GM21390 (cell line): ENCODE data around the gene GALC.

Experiments used
- ATAC-seq: cut with Tn5 transposase; IDR thresholded peaks from one replicate; pipeline ENCODE4 v1.9.1; 2021; ENCODE audit not compliant: unreplicated experiment

Gene GALC

GRCh38 chr14:87960013-87960787 is 32.8 kb downstream of the GALC start:
- ATAC-seq = no peak

- ATAC-seq = no peak
Observed at GRCh38 chr14:87955501-87955900, 37.5 kb downstream of the GALC start.

- ATAC-seq = peak; percentile 81
Observed at GRCh38 chr14:87952307-87953094, 40.5 kb downstream of the GALC start.

- no peak for ATAC-seq
Observed at GRCh38 chr14:87944987-87945604, 47.9 kb downstream of the GALC start.

GRCh38 chr14:87940894-87941293 is 52.1 kb downstream of the GALC start:
- ATAC-seq = peak; percentile 42

GRCh38 chr14:87940382-87940781 is 52.6 kb downstream of the GALC start:
- ATAC-seq = peak; percentile 98

- ATAC-seq = no peak
Observed at GRCh38 chr14:87935886-87936285, 57.1 kb downstream of the GALC start.

GRCh38 chr14:87935081-87935828 is 57.7 kb downstream of the GALC start:
- ATAC-seq = no peak

- no peak for ATAC-seq
Observed at GRCh38 chr14:87934185-87934584, 58.8 kb downstream of the GALC start.

GRCh38 chr14:87916886-87917275 is 76.1 kb downstream of the GALC start:
- no peak for ATAC-seq

- no peak for ATAC-seq
Observed at GRCh38 chr14:87916103-87916885, 76.7 kb downstream of the GALC start.

GRCh38 chr14:87908550-87908949 is 84.4 kb downstream of the GALC start:
- no peak for ATAC-seq

- ATAC-seq = no peak
Observed at GRCh38 chr14:87901652-87902051, 91.3 kb downstream of the GALC start.

- ATAC-seq = no peak
Observed at GRCh38 chr14:87901236-87901635, 91.7 kb downstream of the GALC start.

GRCh38 chr14:87899228-87899627 is 93.8 kb downstream of the GALC start:
- ATAC-seq = no peak

- ATAC-seq = no peak
Observed at GRCh38 chr14:87898301-87898700, 94.7 kb downstream of the GALC start.

GRCh38 chr14:87896393-87897380 is 96.3 kb downstream of the GALC start:
- peak; percentile 64 for ATAC-seq

- ATAC-seq = no peak
Observed at GRCh38 chr14:87894920-87895319, 98.1 kb downstream of the GALC start.

- ATAC-seq = no peak
Observed at GRCh38 chr14:87892763-87893162, 100.2 kb downstream of the GALC start.
